ENCODE data around the gene GMPR2.

GRCh38 chr14:24189059-24189375 lies 43.7 kb upstream of the GMPR2 start:
- TF ChIP-seq CTCF (IDR thresholded peaks at IDR 0.05) = no peak
- no peak for TF ChIP-seq POLR2A (IDR thresholded peaks at IDR 0.05)
